ENCODE results near the gene FILIP1L.

GRCh38 chr3:99974989-99975388 lies 139.3 kb downstream of the FILIP1L start:
- TF ChIP-seq CTCF (IDR thresholded peaks at IDR 0.05) (no peak), POLR2A (IDR thresholded peaks at IDR 0.05) (no peak)

Measured in thyroid gland (tissue), 4 donors.